Stimulated activated CD8-positive, alpha-beta memory T cell treated with anti-CD3 and anti-CD28 coated beads, Interleukin-15, amount 100 ng/mL, for 24 hours (primary cell): ENCODE measurements around the gene FBXO39.
"Not testable (repeated sequence)": the region's sequence is repeated elsewhere in the genome, so short reads cannot be mapped to it uniquely, and the experiment has no call there.

Experiments used
- DNase-seq: peaks from one replicate; pipeline ENCODE4 v3.0.0-alpha.2; 2020; ENCODE audit warnings: low read depth

The FBXO39 gene

DNA sequence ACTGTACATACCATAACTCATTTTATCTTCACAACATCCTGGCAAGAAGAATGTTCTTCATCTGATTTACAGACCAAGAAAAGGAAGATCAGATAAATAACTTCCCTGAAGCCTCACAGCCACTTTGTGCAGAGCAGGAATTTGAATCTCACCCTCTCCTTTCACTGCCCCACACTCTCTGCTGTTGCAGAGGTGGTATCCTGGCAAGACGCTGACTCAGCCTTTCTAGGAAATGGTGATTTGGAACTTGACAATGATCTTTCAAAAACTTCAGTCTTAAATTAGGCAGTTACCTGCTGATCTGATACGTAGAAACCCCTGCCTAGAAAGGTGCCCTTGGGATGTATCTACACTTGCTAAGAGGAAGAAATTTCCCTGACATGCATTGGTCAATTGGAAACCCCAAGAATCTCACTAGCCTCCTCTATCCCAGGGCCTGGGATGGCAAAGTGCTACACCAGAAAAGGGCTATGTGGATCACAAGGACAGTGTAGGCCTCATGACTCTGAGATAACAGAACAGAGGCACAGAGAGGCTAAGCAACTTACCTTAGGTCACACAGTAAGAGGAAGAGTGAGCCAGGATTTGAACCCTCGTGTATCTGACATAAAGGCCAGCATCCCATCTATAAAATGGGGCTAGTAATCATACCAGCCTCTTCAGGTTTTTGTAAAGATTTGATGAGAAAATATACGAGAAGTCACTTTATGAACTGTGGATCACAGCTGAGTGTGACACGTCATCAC lies 17.9 kb downstream of the FBXO39 start:
- no peak for DNase-seq

DNA sequence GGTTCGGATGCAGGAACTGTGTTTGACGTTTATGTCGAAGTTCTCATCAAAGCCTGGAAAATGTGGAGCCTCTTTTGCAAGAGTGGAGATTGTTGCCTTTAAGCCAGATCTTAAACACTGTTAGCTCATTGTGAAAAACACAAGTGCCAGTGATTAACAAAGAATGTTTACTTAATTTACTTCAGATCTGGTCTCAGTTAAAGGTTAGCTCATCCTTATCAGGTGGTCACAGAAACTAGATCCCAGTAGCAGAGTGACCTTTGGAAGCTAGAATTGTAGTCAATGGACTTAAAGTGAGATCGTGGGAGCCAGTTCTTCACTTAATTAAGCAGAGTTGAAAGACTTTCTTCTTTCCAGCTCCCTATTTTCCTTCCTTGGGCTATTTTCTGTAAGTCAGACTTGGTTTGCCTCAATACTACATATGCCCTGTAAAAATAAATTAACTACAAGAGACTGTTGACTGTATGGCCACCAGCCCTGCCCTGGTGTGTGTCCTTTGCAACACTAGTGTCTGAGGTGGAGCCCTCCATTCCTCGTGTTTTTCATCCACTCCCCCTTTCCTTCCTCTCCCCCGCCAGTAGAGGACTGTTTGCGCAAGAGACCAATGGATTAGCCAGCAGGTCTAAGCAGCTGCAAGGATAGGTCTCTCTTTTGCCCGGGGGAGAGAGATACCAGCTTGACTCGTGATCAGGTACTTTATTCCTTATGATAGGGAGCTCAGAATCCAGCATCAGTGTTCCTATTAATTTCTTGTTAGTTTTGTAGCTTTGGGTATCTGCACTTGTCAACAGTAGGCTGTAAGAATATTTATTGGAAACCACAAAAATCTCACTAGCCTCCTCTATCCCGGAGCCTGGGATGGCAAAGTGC lies 20.2 kb downstream of the FBXO39 start:
- no peak for DNase-seq

DNA sequence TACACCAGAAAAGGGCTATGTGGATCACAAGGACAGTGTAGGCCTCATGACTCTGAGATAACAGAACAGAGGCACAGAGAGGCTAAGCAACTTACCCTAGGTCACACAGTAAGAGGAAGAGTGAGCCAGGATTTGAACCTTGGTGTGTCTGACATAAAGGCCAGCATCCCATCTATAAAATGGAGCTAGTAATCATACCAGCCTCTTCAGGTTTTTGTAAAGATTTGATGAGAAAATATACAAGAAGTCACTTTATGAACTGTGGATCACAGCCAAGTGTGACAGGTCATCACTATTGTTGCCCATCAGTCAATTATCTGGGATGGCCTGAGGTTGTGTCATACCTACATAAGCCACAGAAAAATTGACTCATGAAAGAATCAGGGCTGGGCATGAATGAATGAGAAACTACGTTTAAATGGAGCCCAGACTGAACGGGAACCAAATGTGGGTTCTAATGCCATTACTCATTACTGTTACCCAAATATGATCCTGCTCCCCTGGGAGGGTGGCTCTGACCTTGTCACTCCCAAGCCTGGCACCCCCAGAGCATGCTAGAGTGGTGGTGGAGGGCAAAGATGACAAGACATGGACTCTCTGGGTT lies 21.0 kb downstream of the FBXO39 start:
- DNase-seq: no peak

DNA sequence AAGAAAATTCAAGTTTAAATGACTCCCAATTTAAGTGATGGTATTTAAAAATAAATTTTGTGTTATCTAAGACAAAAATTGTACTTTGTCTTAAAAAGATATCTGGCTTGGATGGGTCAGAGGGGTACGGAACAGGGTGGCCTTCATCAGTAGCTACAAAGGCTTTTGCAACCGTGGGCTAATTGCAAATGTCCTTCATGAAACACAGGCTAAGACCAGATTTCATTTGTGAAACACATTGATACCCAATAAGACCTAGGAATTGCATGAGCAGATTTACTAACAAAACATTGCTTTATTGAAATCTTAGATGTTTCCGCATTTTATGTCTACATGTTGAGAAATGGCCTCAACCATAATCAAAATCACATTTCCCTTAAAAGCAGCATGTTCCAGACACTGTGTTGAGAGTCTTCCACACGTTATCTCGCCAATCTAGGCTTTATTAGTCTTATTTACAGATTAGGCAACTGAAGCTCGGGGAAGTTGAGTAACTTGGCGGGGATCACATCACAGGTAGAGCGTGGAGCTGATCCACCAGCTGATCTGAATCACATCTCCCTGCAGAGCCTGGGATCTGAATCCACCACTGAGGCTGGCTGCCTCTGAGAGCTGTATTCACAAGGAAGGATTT lies 21.8 kb downstream of the FBXO39 start:
- no peak for DNase-seq

DNA sequence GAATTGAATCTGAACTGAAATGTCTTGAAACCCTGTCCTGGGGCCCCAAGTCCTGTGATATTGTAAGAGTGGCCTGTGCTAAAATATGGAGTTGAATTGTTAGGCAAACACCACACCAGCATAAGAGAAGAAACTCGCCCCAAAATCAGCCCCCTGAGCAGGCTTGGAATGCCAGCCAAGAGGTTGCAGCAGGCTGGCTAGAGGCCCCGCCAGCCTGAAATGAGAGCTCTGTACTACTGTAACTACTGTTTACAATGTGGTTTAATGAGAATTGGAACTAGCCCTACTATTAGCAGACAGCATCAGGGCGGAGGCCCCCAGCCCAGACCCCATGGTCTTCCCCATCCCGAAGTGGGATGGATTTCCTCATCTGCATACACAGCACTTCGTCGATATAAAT lies 23.7 kb downstream of the FBXO39 start:
- DNase-seq: no peak

DNA sequence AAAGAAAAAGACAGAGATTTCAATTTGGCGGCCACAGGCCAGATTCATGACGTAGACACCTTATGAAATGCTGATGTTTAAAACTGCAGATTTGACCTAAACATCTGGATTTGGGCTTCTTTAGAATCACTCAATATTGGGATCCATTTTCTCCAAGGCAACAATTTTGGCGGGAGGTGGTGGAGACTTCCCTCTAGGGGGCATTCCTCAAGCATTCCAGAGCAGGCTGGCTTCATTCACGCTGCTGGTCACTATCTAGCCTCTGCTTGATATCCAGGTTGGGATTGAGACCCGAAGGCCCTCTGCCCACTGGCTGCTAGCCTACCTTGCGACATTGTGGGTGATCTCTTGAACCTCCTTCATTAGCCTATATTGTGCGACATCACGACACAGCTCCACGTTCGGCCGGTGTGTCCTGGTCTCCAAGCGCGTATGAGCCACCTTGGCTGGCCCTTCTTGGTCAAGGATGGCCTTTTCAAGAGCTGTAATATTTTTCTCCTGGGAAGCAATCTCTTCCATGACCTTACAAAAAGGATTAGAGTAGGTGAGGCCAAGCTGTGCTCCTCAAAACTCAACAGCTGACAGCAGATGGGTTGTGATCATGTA lies 24.5 kb downstream of the FBXO39 start:
- no peak for DNase-seq

DNA sequence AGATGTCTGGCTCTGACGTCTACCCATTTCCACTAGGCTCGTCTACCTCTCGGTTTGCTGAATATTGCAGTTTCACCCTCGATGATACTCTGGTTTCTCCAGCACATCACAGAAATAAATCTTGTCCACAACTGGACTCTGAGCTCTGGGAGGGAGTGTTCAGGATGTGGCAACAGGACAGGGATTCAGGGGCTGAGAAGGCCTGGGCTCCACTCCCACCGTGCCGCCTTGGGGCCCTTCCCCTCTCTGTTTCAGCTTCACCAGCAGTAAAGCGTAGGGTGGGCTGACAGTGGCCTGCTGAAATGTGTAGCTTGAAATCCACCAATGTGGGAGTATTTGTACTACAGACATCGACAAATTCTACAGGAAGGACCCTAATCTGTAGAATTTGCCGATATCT lies 35.5 kb downstream of the FBXO39 start:
- no peak for DNase-seq

DNA sequence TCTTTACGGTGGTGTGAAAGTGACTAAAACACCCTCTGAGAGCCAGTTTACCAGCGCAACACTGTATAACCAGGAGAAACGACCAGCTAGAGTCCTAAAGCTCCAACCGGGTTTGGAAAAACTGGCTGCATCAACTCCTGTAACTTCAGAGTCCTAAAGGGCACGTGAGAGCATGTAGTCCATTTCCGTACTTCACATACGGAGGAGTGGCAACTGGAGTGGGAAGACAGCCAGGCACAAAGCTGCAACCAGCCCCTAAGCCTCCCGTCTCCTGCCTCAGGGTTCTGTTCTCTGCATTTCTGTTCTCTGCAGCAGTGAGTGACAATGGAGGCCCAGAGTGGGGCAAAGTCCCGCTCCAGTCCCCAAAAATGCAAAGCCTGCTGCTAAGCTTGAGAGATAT lies 36.3 kb downstream of the FBXO39 start:
- no peak for DNase-seq

DNA sequence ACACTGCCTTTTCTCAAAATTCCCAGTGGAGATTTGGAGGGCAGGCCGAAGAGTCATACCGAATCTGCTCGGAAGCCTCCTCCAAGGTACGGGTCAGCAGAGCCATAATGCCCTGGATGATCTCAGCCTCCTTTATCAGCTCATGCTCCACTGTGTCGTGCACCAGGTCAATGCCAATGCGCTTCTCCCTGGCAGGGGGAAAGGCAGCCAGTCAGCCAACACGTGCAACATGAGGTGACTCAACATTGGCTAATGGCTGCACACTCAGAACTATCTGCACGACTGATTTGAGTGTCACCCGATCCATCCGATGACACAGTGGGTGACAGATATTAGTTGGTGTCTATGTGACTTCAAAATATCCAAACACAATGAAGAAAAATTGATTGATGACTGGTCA lies 39.8 kb downstream of the FBXO39 start:
- no peak for DNase-seq

DNA sequence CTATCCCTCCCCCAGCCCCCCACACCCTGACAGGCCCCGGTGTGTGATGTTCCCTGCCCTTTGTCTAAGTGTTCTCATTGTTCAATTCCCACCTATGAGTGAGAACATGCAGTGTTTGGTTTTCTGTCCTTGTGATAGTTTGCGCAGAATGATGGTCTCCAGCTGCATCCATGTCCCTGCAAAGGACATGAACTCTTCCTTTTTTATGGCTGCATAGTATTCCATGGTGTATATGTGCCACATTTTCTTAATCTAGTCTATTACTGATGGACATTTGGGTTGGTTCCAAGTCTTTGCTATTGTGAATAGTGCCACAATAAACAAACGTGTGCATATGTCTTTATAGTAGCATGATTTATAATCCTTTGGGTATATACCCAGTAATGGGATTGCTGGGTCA lies 40.4 kb downstream of the FBXO39 start:
- not testable (repeated sequence) for DNase-seq

DNA sequence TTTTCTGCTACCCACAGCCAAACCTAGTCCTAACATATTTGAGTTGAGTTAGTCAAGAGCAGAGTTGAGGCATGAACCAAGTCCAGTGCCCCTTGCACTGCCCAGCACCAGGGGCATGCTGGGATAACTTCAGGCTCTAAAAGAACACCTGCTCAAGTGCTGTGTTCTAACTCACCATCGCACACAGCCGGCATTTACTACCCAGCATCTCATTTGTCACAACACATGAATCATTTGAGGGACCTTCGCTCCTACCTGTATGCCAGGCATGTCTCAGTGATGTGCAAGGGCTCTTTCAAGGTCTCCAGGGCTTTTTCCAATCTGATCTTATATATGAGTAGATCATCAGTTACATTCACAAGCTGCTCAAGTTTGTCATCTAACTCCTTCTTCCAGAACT lies 42.9 kb downstream of the FBXO39 start:
- no peak for DNase-seq

DNA sequence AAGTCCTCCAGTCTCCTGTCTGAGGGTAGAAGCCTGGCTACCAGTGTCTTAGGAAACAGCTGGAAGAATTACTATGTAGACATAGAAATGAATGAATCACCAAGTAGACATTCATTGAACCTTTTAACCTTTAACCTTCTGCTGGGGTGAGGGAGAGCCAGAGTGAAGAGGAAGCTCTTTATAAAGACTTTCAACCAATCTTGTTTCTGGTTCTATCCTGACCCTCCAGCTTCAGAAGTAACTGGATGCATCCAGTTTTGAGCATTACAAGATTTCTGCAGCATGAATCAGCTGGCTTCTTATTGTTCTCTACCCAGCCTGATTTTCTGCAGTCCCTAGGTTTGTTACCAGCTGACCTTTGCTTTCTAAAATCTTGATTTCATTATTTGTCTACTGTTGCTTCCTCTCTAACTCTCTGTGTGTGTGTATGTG lies 47.0 kb downstream of the FBXO39 start:
- no peak for DNase-seq

DNA sequence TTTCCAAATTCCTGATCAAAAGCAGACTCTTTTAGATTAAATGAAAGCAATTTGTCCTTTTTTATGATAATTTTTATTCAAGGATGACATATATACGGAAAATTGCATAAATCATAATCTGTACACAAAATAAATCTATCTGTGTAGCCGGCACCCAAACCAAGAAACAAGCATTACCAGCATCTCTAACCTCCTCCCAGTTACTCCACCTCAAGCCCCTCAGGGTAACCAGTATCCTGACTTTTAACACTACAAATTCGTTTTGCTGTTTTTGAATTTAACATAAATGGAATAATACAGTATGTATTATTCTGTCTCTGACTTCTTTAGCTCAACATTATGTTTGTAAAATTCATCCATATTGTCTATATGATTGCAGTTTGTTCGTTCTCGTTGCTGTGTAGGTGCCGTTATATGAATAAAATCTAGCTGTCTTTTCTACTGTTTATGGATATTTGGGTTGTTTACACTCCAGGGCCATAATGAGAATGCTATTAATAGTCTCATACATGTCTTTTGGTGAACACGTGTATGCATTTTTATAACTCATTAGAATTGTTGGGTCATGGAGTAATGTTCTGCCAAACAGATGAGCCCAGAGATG lies 54.5 kb downstream of the FBXO39 start:
- DNase-seq: no peak

DNA sequence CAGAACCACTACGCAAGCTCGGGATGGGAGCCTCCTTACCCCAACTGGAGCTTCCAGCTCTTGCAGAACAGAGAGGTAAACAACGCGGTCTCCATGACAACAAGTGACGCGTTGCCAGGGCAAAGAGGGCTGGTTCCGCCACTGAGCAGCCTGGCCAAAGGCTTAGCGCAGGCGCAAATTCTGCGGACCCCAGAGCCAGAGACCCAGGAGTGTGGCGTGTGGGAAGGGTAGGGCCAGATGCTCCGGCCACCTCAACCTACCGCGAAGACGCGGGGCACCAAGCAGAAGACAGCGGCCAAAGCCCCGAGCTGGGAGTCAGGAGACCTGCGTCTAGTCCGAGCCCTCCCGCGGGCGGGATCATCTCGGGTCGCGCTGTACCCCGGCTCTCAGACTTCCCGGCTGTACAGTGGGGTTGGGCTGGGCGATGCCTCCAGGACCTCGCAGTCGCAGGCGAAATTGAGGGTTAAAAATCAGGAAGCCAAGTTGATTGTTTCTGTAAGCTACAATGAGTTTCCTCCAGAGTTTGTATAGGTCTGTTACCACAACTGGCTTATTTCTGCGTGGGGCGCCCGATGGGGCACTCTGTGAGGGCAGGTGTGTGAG lies 55.7 kb downstream of the FBXO39 start, which contains the start of gene TEKT1:
TEKT1 (minus strand) TSS at position 69 of the 603 bp plus-strand sequence. CDS start 1,353 bp downstream, outside the sequence.
- peak; percentile 25 for DNase-seq
